NCI-H1436 (cell line): ENCODE measurements around the gene COX10.
"Not testable (repeated sequence)": the region's sequence is repeated elsewhere in the genome, so short reads cannot be mapped to it uniquely, and the experiment has no call there.

Source experiments
- DNase-seq: peaks from one replicate; lab custom pipeline; 2025; lab: John Stamatoyannopoulos, UW

The COX10 gene

GRCh38 chr17:14205992-14206461 is 136.7 kb downstream of the COX10 start:
- no peak for DNase-seq

- DNase-seq: no peak
Observed at GRCh38 chr17:14206891-14207290, 137.6 kb downstream of the COX10 start.

GRCh38 chr17:14207791-14208190 is 138.5 kb downstream of the COX10 start:
- no peak for DNase-seq

- DNase-seq: no peak
Observed at GRCh38 chr17:14209215-14209614, 139.9 kb downstream of the COX10 start.

- DNase-seq: no peak
Observed at GRCh38 chr17:14211246-14211645, 141.9 kb downstream of the COX10 start.

GRCh38 chr17:14211801-14212200 is 142.5 kb downstream of the COX10 start:
- DNase-seq: no peak

GRCh38 chr17:14212401-14212800 is 143.1 kb downstream of the COX10 start:
- DNase-seq: no peak

GRCh38 chr17:14214271-14214670 is 145.0 kb downstream of the COX10 start:
- DNase-seq: no peak

GRCh38 chr17:14222611-14223010 is 153.3 kb downstream of the COX10 start:
- no peak for DNase-seq

GRCh38 chr17:14225254-14225980 is 156.1 kb downstream of the COX10 start:
- no peak for DNase-seq

GRCh38 chr17:14227052-14227451 is 157.7 kb downstream of the COX10 start:
- DNase-seq: no peak

GRCh38 chr17:14228903-14229302 is 159.6 kb downstream of the COX10 start:
- DNase-seq: no peak

GRCh38 chr17:14231187-14231586 is 161.9 kb downstream of the COX10 start:
- not testable (repeated sequence) for DNase-seq

- not testable (repeated sequence) for DNase-seq
Observed at GRCh38 chr17:14235047-14235446, 165.7 kb downstream of the COX10 start.

GRCh38 chr17:14236032-14236431 is 166.7 kb downstream of the COX10 start:
- DNase-seq: not testable (repeated sequence)

GRCh38 chr17:14236762-14237161 is 167.5 kb downstream of the COX10 start, which contains the start of gene CDRT15:
CDRT15 (minus strand) TSS chr17:14236862; CDS start chr17:14236833, 29 bp downstream.
- DNase-seq: not testable (repeated sequence)

- not testable (repeated sequence) for DNase-seq
Observed at GRCh38 chr17:14239271-14239670, 170.0 kb downstream of the COX10 start.

- DNase-seq: no peak
Observed at GRCh38 chr17:14245002-14245401, 175.7 kb downstream of the COX10 start.

- no peak for DNase-seq
Observed at GRCh38 chr17:14245629-14246028, 176.3 kb downstream of the COX10 start.
